ENCODE measurements around the gene HNRNPA3. TPM values are rescaled to one million over a fixed set of nuclear protein-coding genes. Genes with fewer than 3 reads are reported as not detected.

Gene HNRNPA3
- total RNA-seq, 2 experiments from 2014 or later: 68.2 to 450 TPM

- H3K27ac ChIP-seq (ENCODE audit: low read depth, low read length, poor library complexity, severe bottlenecking): no peak overlapping the region
- intact Hi-C loops (cut with micrococcal nuclease; ENCODE audit: unreplicated experiment): loop anchor here (5.0 kb wide), 1 partner anchor 33 kb away; the partner anchor contains the start of gene NFE2L2
- peaks cover 16% of the 10 kb centered on the region; the same call in 1 of the 2 replicates for H4K20me1 ChIP-seq (ENCODE audit: insufficient read depth, low read length)
- no peaks in the 10 kb centered on the region for H3K9me3 ChIP-seq (ENCODE audit: low read length)
- ChIA-PET POLR2A (interaction anchor here (0.7 to 1.7 kb wide), 6 partner anchors 9 to 785 kb away, joined by 3 to 8 read pairs (median 4); partner anchors contain the start of gene NFE2L2), CTCF (ENCODE audit: unreplicated experiment) (no interaction called here)
- H3K36me3 ChIP-seq (ENCODE audit: insufficient read depth, low read length): peaks cover 78% of the 10 kb centered on the region
- no peaks in the 10 kb centered on the region for H3K9me2 ChIP-seq (ENCODE audit: insufficient read depth, low read length)
- BruUV-seq (replicated peaks): no TSS peak
- H3K4me1 ChIP-seq (ENCODE audit: insufficient read depth, low read length, poor library complexity, severe bottlenecking): peaks cover 6% of the 10 kb centered on the region
- H3K4me2 ChIP-seq (ENCODE audit: low read length): no peak overlapping the region
- peaks cover 3% of the 10 kb centered on the region; the same call in 1 of the 2 replicates for H3K79me2 ChIP-seq (ENCODE audit: insufficient read depth, low read depth, low read length)
- DNase-seq (ENCODE audit: low spot score): no peak
- no peak for TF ChIP-seq EZH2phosphoT487 (IDR thresholded peaks at IDR 0.05; ENCODE audit: borderline replicate concordance, low read depth, low read length)
- TF ChIP-seq, protein P1, sequence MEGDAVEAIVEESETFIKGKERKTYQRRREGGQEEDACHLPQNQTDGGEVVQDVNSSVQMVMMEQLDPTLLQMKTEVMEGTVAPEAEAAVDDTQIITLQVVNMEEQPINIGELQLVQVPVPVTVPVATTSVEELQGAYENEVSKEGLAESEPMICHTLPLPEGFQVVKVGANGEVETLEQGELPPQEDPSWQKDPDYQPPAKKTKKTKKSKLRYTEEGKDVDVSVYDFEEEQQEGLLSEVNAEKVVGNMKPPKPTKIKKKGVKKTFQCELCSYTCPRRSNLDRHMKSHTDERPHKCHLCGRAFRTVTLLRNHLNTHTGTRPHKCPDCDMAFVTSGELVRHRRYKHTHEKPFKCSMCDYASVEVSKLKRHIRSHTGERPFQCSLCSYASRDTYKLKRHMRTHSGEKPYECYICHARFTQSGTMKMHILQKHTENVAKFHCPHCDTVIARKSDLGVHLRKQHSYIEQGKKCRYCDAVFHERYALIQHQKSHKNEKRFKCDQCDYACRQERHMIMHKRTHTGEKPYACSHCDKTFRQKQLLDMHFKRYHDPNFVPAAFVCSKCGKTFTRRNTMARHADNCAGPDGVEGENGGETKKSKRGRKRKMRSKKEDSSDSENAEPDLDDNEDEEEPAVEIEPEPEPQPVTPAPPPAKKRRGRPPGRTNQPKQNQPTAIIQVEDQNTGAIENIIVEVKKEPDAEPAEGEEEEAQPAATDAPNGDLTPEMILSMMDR (conservative IDR thresholded peaks at IDR 0.05; ENCODE audit: low read length): no peak
- H3K4me3 ChIP-seq (ENCODE audit: low read depth, low read length, poor library complexity, severe bottlenecking): no peak overlapping the region
- no peak overlapping the region for H2AFZ ChIP-seq (ENCODE audit: low read length)
Observed at GRCh38 chr2:177229442-177230242, 17.0 kb downstream of the HNRNPA3 start.

DNA sequence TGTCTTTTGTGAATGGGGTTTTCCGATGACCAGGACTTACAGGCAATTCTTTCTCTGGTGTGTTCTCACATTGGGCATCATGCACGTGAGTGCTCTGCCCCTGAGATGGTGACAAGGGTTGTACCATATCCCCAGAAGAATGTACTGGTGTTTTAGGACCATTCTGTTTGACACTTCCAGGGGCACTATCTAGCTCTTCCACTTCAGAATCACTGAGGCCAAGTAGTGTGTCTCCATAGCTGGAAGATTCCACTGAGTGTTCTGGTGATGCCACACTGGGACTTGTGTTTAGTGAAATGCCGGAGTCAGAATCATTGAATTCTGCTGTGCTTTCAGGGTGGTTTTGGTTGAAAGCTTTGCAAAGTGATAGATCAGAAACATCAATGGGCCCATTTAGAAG is 18.7 kb downstream of the HNRNPA3 start:
- H3K36me3 ChIP-seq (ENCODE audit: insufficient read depth, low read length): peaks cover 84% of the 10 kb centered on the region
- ChIA-PET CTCF (ENCODE audit: unreplicated experiment) (no interaction called here), POLR2A (interaction anchor here (1.3 to 1.6 kb wide), 4 partner anchors 9 to 66 kb away, joined by 3 to 7 read pairs (median 4); no protein-coding TSS in a partner anchor)
- no peaks in the 10 kb centered on the region for H3K9me2 ChIP-seq (ENCODE audit: insufficient read depth, low read length)
- peaks cover 14% of the 10 kb centered on the region; the same call in 1 of the 2 replicates for H3K79me2 ChIP-seq (ENCODE audit: insufficient read depth, low read depth, low read length)
- no peak overlapping the region for H2AFZ ChIP-seq (ENCODE audit: low read length)
- intact Hi-C loops (cut with micrococcal nuclease; ENCODE audit: unreplicated experiment): no loop called here
- H3K9me3 ChIP-seq (ENCODE audit: low read length): no peaks in the 10 kb centered on the region
- H3K4me3 ChIP-seq (ENCODE audit: low read depth, low read length, poor library complexity, severe bottlenecking): no peak overlapping the region
- peaks cover 23% of the 10 kb centered on the region; the same call in 1 of the 2 replicates for H4K20me1 ChIP-seq (ENCODE audit: insufficient read depth, low read length)
- no peak overlapping the region for H3K27ac ChIP-seq (ENCODE audit: low read depth, low read length, poor library complexity, severe bottlenecking)
- no TSS peak for BruUV-seq (replicated peaks)
- no peak overlapping the region for H3K4me2 ChIP-seq (ENCODE audit: low read length)
- H3K4me1 ChIP-seq (ENCODE audit: insufficient read depth, low read length, poor library complexity, severe bottlenecking): peaks cover 6% of the 10 kb centered on the region
- TF ChIP-seq, protein P1 (conservative IDR thresholded peaks at IDR 0.05; ENCODE audit: low read length): no peak
- TF ChIP-seq EZH2phosphoT487 (IDR thresholded peaks at IDR 0.05; ENCODE audit: borderline replicate concordance, low read depth, low read length): no peak
- no peak for DNase-seq (ENCODE audit: low spot score)

Measured in OCI-LY7 (cell line).